NCI-H146 (cell line): ENCODE results near the gene TBC1D20.

Source experiments
- DNase-seq: peaks from one replicate; lab custom pipeline; 2025; lab: John Stamatoyannopoulos, UW

The TBC1D20 gene

GRCh38 chr20:419556-420165, 42.7 kb downstream of the TBC1D20 start:
- DNase-seq = peak; percentile 97

- DNase-seq = no peak
These were observed 43.4 kb downstream of the TBC1D20 start for GRCh38 chr20:418858-419365.

- DNase-seq = no peak
These were observed 44.5 kb downstream of the TBC1D20 start for GRCh38 chr20:417801-418342.

GRCh38 chr20:416950-417800, 45.2 kb downstream of the TBC1D20 start:
- DNase-seq = no peak

GRCh38 chr20:415820-416322, 46.5 kb downstream of the TBC1D20 start:
- DNase-seq = no peak

- no peak for DNase-seq
These were observed 48.2 kb downstream of the TBC1D20 start for GRCh38 chr20:414161-414560.

GRCh38 chr20:412081-412480, 50.3 kb downstream of the TBC1D20 start:
- no peak for DNase-seq

- no peak for DNase-seq
These were observed 52.4 kb downstream of the TBC1D20 start for GRCh38 chr20:409697-410559.

GRCh38 chr20:408843-409696, 53.3 kb downstream of the TBC1D20 start:
- peak; percentile 18 for DNase-seq

- DNase-seq = peak; percentile 85
These were observed 54.1 kb downstream of the TBC1D20 start, which contains the start of gene RBCK1 for GRCh38 chr20:407953-408842. TSS of gene RBCK1 (plus strand) at chr20:408299. CDS start at chr20:408758, 459 bp downstream.

- peak; percentile 89 for DNase-seq
These were observed 55.0 kb downstream of the TBC1D20 start for GRCh38 chr20:407133-407952.

GRCh38 chr20:406200-407132, 55.9 kb downstream of the TBC1D20 start:
- DNase-seq = no peak

- DNase-seq = no peak
These were observed 58.2 kb downstream of the TBC1D20 start for GRCh38 chr20:404088-404487.

GRCh38 chr20:403582-403957, 58.8 kb downstream of the TBC1D20 start:
- DNase-seq = no peak

- DNase-seq = no peak
These were observed 59.3 kb downstream of the TBC1D20 start for GRCh38 chr20:402898-403581.

GRCh38 chr20:402496-402885, 59.8 kb downstream of the TBC1D20 start:
- DNase-seq = no peak
